ENCODE measurements around the gene PARD3B. TPM values are rescaled to one million over a fixed set of nuclear protein-coding genes. Genes with fewer than 3 reads are reported as not detected.

The PARD3B gene
- total RNA-seq, 1 donor from 2014 or later: 18.4 TPM

- Mint-ChIP-seq H3K9me3 (peaks cover 6% of the 10 kb centered on the region), H3K4me1 (no peaks in the 10 kb centered on the region), H3K36me3 (ENCODE audit: low read depth) (peaks cover 3% of the 10 kb centered on the region), H3K27me3 (ENCODE audit: low read depth) (no peaks in the 10 kb centered on the region), H3K4me3 (no peak overlapping the region), H3K27ac (ENCODE audit: unreplicated experiment) (no peak overlapping the region)
- TF ChIP-seq CTCF (conservative IDR thresholded peaks at IDR 0.05): no peak
- no peak for DNase-seq (ENCODE audit: low read depth, low spot score)
Observed at GRCh38 chr2:205593891-205594290, 1048.6 kb downstream of the PARD3B start.

GRCh38 chr2:205596581-205596980 lies 1051.3 kb downstream of the PARD3B start:
- H3K27me3 Mint-ChIP-seq (ENCODE audit: low read depth): no peaks in the 10 kb centered on the region
- no peak overlapping the region for H3K27ac Mint-ChIP-seq (ENCODE audit: unreplicated experiment)
- no peaks in the 10 kb centered on the region for H3K4me1 Mint-ChIP-seq
- DNase-seq (ENCODE audit: low read depth, low spot score): no peak
- peaks cover 3% of the 10 kb centered on the region for H3K36me3 Mint-ChIP-seq (ENCODE audit: low read depth)
- H3K9me3 Mint-ChIP-seq: peaks cover 12% of the 10 kb centered on the region
- no peak overlapping the region for H3K4me3 Mint-ChIP-seq
- no peak for TF ChIP-seq CTCF (conservative IDR thresholded peaks at IDR 0.05)

- peaks cover 30% of the 10 kb centered on the region for H3K9me3 Mint-ChIP-seq
- no peaks in the 10 kb centered on the region for H3K27me3 Mint-ChIP-seq (ENCODE audit: low read depth)
- peaks cover 23% of the 10 kb centered on the region for H3K36me3 Mint-ChIP-seq (ENCODE audit: low read depth)
- H3K4me3 Mint-ChIP-seq: no peak overlapping the region
- H3K27ac Mint-ChIP-seq (ENCODE audit: unreplicated experiment): no peak overlapping the region
- DNase-seq (ENCODE audit: low read depth, low spot score): no peak
- TF ChIP-seq CTCF (conservative IDR thresholded peaks at IDR 0.05): no peak
- no peaks in the 10 kb centered on the region for H3K4me1 Mint-ChIP-seq
Observed at GRCh38 chr2:205605638-205606304, 1060.5 kb downstream of the PARD3B start.

GRCh38 chr2:205607146-205607545 lies 1061.9 kb downstream of the PARD3B start:
- H3K4me3 Mint-ChIP-seq: no peak overlapping the region
- H3K27ac Mint-ChIP-seq (ENCODE audit: unreplicated experiment): no peak overlapping the region
- no peaks in the 10 kb centered on the region for H3K27me3 Mint-ChIP-seq (ENCODE audit: low read depth)
- DNase-seq (ENCODE audit: low read depth, low spot score): no peak
- TF ChIP-seq CTCF (conservative IDR thresholded peaks at IDR 0.05): no peak
- H3K36me3 Mint-ChIP-seq (ENCODE audit: low read depth): peaks cover 23% of the 10 kb centered on the region
- peaks cover 23% of the 10 kb centered on the region for H3K9me3 Mint-ChIP-seq
- no peaks in the 10 kb centered on the region for H3K4me1 Mint-ChIP-seq

GRCh38 chr2:205609113-205609512 lies 1063.8 kb downstream of the PARD3B start:
- Mint-ChIP-seq H3K27ac (ENCODE audit: unreplicated experiment) (no peak overlapping the region), H3K36me3 (ENCODE audit: low read depth) (peaks cover 10% of the 10 kb centered on the region), H3K4me1 (peaks cover 15% of the 10 kb centered on the region), H3K4me3 (no peak overlapping the region), H3K9me3 (peaks cover 9% of the 10 kb centered on the region), H3K27me3 (ENCODE audit: low read depth) (no peaks in the 10 kb centered on the region)
- no peak for DNase-seq (ENCODE audit: low read depth, low spot score)
- no peak for TF ChIP-seq CTCF (conservative IDR thresholded peaks at IDR 0.05)

All from neural crest cell (in vitro differentiated cells).